Stimulated activated memory B cell treated with anti-CD40 and anti-IgM and Interleukin-4, amounts not matched to agents 10 μg/mL and 1 μg/mL and 100 μg/mL, for 72 hours (primary cell): ENCODE data around the gene C10orf105.

Experiments
- ATAC-seq: fragments of 150-1000 bp; cut with Tn5 transposase; 2 replicates; pipeline ENCODE4 v1.10.0; 2021
- H3K27ac Mint-ChIP-seq: one replicate; pipeline ENCODE4 v1.8.0; 2022; ENCODE audit warnings: mild to moderate bottlenecking, mixed read lengths
- H3K27me3 Mint-ChIP-seq: one replicate; pipeline ENCODE4 v1.8.0; 2022; ENCODE audit warnings: mixed read lengths
- H3K36me3 Mint-ChIP-seq: one replicate; pipeline ENCODE4 v1.8.0; 2022; ENCODE audit warnings: mixed read lengths
- H3K4me1 Mint-ChIP-seq: one replicate; pipeline ENCODE4 v1.8.0; 2022; ENCODE audit warnings: mixed read lengths
- H3K4me3 Mint-ChIP-seq: one replicate; pipeline ENCODE4 v1.8.0; 2022; ENCODE audit warnings: mild to moderate bottlenecking, moderate library complexity, mixed read lengths
- H3K9me3 Mint-ChIP-seq: one replicate; pipeline ENCODE4 v1.8.0; 2022; ENCODE audit warnings: mixed read lengths

The C10orf105 gene

GRCh38 chr10:71745664-71746250 lies 26.2 kb upstream of the C10orf105 start:
- H3K4me3 Mint-ChIP-seq: no peak overlapping the region
- H3K27me3 Mint-ChIP-seq: no peaks in the 10 kb centered on the region
- peaks cover 72% of the 10 kb centered on the region for H3K4me1 Mint-ChIP-seq
- peaks cover 7% of the 10 kb centered on the region for H3K36me3 Mint-ChIP-seq
- H3K27ac Mint-ChIP-seq: peak overlapping the region; percentile 90
- no peak for ATAC-seq
- H3K9me3 Mint-ChIP-seq: no peaks in the 10 kb centered on the region

DNA sequence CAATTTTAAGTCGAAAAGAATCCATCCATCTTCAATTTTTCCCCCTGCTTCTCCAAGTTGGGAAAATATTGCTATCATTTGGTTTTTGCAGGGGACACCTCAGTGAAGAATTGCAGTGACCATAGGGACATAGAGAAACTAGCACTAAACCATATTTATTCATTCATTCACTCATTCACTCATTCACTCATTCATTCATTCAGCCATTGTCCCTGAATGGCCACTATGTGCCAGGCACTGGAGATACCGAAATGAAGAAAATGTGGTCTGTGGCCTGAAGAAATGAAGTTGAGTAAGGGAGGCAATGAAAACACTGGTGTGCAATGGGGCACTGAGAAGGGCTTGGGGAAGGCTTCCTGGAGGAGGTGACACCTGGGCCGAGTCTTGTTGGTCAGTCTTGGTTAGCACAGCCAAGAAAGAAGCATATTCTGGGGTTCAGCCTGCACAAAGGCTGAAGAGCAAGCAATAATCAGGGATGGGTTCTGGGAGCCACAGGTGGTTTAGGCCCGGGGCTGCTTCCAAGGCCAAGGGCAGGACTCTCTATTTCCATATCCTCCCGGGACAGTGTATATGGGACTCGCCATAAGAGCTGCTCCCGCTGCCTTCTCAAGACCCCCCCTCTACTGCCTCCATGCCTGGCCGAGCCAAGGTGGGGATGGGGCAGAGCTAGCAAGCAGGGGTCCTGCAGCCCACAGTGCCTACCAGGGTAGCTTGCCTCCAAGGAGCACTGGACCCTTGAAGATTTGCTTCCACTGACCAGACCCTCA lies 25.5 kb upstream of the C10orf105 start:
- Mint-ChIP-seq H3K9me3 (no peaks in the 10 kb centered on the region), H3K4me1 (peaks cover 72% of the 10 kb centered on the region), H3K36me3 (peaks cover under 1% of the 10 kb centered on the region), H3K27ac (peak overlapping the region; percentile 90), H3K4me3 (no peak overlapping the region), H3K27me3 (no peaks in the 10 kb centered on the region)
- no peak for ATAC-seq

DNA sequence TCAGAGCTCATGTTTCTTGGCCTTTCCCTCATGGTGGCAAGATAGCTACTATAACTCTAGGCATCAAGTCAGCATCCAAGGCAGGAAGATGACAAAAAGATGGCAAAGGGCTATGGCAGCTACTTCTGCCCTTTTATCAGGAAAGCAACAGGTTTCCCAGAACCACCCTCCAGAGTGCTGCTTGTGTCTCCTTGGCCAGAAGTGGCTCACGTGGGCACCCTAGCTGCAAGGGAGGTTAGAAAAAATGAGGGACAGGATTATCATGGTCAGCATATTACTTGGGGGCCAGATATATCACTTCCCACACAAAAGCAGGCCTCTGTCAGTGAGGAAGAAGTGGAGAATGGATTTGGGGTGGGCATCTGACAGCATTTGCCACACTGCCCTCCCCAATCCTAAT lies 24.3 kb upstream of the C10orf105 start:
- H3K4me3 Mint-ChIP-seq: no peak overlapping the region
- H3K36me3 Mint-ChIP-seq: no peaks in the 10 kb centered on the region
- peaks cover 70% of the 10 kb centered on the region for H3K4me1 Mint-ChIP-seq
- no peaks in the 10 kb centered on the region for H3K27me3 Mint-ChIP-seq
- H3K27ac Mint-ChIP-seq: no peak overlapping the region
- H3K9me3 Mint-ChIP-seq: no peaks in the 10 kb centered on the region
- no peak for ATAC-seq

DNA sequence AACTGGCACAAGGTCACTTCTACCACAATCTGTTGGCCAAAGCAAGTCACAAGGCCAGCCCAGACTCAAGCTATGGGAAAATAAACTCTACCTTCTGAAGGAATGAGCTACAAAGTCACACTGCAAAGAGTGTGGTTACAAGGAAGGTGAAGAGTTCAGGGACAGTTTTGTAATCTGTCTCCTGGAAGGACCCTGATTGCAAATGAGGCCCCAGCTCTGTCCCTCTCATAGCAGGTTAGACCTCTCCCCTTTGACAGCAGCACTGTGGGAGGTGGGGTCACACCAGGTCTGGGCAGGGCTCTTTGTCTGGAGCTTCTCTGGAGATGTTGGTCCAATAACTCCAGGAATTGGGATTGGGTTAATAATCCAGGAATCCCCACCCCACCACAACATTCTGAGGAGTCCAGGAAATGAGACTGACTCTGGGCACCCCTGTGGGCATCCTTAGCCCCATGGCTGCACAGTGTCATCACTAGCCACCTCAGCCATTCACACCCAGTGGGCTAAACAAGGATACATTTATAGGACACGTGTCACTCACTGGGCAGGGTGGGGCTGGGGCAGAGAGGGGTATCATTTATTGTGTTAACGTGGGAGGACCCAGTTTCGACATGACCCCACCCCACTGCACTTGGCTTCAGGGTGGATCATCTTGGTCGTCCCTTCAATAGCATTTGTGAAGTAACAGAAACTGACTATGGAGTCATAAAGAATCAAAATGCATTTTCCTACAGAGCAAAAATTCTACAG lies 23.7 kb upstream of the C10orf105 start:
- H3K27me3 Mint-ChIP-seq: no peaks in the 10 kb centered on the region
- no peaks in the 10 kb centered on the region for H3K36me3 Mint-ChIP-seq
- peak overlapping the region; percentile 4 for H3K27ac Mint-ChIP-seq
- H3K9me3 Mint-ChIP-seq: no peaks in the 10 kb centered on the region
- ATAC-seq: no peak
- H3K4me1 Mint-ChIP-seq: peaks cover 65% of the 10 kb centered on the region
- H3K4me3 Mint-ChIP-seq: no peak overlapping the region

DNA sequence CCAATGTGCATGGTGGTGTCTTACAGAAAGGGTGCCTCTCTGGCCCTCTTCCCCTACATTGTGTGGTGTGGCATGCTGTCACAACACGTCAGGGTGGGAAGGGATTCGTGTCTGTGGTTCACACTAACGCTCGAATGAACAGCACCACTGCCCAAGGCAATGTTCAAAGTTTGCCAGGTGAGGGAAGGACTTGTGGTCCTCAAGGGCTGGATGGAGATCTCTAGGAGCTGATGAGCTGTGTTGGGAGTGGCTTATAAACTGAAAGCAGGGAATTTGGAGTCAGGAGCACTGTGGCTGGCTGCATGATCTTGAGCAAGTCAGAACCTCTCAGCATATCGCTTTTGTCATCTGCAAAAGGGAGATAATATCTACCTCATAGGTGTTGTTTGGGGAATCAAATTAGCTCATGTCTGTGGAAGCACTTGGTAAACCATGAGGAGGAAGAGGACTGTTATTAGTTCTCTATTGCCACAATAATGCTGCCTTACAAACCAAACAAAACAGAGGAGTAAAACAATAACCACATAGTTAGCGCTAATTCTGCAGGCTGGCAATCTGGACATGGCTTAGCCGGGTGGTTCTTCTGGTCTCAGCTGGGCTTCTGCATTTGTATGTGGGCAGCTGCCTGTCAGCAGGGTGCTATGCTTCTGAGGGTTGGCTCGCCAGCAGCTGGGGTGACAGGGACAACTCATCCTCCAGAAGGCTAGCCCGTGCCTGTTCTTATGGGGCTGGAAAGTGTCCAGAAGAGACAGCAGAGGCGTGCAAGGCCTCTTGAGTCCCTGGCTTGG lies 22.9 kb upstream of the C10orf105 start:
- Mint-ChIP-seq H3K4me3 (no peak overlapping the region), H3K36me3 (no peaks in the 10 kb centered on the region), H3K4me1 (peaks cover 65% of the 10 kb centered on the region), H3K27me3 (no peaks in the 10 kb centered on the region), H3K9me3 (no peaks in the 10 kb centered on the region), H3K27ac (peak overlapping the region; percentile 4)
- no peak for ATAC-seq

GRCh38 chr10:71741671-71742070 lies 22.1 kb upstream of the C10orf105 start:
- Mint-ChIP-seq H3K36me3 (no peaks in the 10 kb centered on the region), H3K4me3 (no peak overlapping the region), H3K27me3 (no peaks in the 10 kb centered on the region), H3K4me1 (peaks cover 65% of the 10 kb centered on the region), H3K9me3 (no peaks in the 10 kb centered on the region), H3K27ac (peak overlapping the region; percentile 4)
- ATAC-seq: no peak

GRCh38 chr10:71741029-71741428 lies 21.5 kb upstream of the C10orf105 start:
- Mint-ChIP-seq H3K27ac (peak overlapping the region; percentile 4), H3K4me3 (no peak overlapping the region), H3K4me1 (peaks cover 65% of the 10 kb centered on the region), H3K27me3 (no peaks in the 10 kb centered on the region), H3K36me3 (no peaks in the 10 kb centered on the region), H3K9me3 (no peaks in the 10 kb centered on the region)
- no peak for ATAC-seq

DNA sequence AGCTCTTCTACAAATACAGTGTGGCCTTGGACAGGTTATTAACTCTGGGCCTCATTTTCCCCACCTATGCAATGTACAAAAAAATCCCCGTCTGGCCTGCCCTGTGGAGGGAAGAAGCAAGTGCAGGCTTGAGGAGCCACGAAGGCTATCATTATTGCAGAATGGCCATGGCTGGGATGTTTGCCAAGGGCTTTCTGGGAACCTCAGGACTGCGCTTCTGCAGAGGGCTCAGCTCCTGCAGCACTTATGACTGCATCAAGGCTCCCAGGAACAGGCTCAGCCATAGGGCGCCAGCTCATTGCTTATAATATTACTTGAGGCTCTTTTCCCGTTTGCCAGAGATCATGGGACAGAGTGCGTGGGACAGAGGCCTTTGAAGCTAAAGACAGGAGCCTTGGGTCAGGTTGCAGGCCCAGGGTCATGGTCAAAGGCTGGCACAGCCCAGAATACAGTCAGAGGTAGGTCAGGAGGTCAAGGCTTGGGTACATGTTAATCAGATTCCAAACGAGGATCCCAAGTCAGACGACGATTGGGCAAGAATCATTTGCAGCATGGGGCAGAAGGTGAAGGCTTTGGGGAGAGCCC lies 20.6 kb upstream of the C10orf105 start:
- Mint-ChIP-seq H3K9me3 (no peaks in the 10 kb centered on the region), H3K36me3 (no peaks in the 10 kb centered on the region), H3K4me1 (peaks cover 69% of the 10 kb centered on the region), H3K4me3 (no peak overlapping the region), H3K27ac (peak overlapping the region; percentile 42), H3K27me3 (no peaks in the 10 kb centered on the region)
- no peak for ATAC-seq

DNA sequence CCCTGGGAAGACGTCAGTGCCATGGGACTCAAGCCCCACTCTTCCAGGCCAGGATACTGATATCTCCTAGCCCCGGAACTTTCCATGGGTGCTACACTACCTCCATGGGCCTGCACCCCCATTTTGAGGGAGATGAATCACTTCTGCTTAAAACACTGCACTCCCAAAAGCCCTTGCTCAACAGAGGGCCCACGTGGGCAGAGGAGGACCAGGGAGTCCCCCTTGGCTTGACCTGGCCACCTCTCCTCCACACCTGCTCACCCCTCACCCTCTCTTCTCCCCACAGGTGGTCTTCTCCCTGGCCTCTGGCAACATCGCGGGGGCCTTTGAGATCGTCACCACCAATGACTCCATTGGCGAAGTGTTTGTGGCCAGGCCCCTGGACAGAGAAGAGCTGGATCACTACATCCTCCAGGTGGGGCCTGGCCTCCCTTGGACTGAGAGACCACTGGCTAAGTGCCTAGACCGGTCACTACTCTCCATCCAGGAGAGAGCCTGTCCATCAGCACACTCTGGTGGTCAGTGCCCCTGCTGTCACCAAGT lies 19.9 kb upstream of the C10orf105 start:
- Mint-ChIP-seq H3K27me3 (no peaks in the 10 kb centered on the region), H3K27ac (peak overlapping the region; percentile 42), H3K9me3 (no peaks in the 10 kb centered on the region), H3K4me1 (peaks cover 77% of the 10 kb centered on the region), H3K36me3 (no peaks in the 10 kb centered on the region), H3K4me3 (no peak overlapping the region)
- ATAC-seq: no peak

DNA sequence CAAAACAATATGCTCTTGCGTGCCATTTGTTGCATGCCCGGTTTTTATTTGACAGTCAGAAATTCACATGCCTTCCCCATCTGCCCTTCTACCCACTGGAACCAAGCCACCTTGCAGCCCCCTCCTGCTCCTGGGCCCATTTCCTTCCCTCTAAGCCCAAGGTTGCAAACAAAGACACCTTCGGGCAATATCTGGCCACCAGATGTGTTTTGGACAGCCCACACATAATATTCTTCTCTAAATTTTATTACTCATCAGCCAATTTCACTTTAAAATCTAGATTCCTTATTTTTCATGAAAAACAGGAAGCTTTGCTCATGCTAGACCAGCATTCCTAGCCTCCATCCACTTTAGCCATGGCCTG lies 18.2 kb upstream of the C10orf105 start:
- no peak overlapping the region for H3K4me3 Mint-ChIP-seq

GRCh38 chr10:71737001-71737833 lies 17.6 kb upstream of the C10orf105 start:
- ATAC-seq: no peak
- Mint-ChIP-seq H3K4me1 (peaks cover 89% of the 10 kb centered on the region), H3K4me3 (no peak overlapping the region), H3K36me3 (no peaks in the 10 kb centered on the region), H3K27me3 (no peaks in the 10 kb centered on the region), H3K9me3 (no peaks in the 10 kb centered on the region), H3K27ac (peak overlapping the region; percentile 83)

More for the DNA sequence above, 18.2 kb upstream of the C10orf105 start:
- Mint-ChIP-seq H3K4me1 (peaks cover 88% of the 10 kb centered on the region), H3K27me3 (no peaks in the 10 kb centered on the region), H3K27ac (peak overlapping the region; percentile 68), H3K9me3 (no peaks in the 10 kb centered on the region), H3K36me3 (no peaks in the 10 kb centered on the region)
- ATAC-seq: no peak

DNA sequence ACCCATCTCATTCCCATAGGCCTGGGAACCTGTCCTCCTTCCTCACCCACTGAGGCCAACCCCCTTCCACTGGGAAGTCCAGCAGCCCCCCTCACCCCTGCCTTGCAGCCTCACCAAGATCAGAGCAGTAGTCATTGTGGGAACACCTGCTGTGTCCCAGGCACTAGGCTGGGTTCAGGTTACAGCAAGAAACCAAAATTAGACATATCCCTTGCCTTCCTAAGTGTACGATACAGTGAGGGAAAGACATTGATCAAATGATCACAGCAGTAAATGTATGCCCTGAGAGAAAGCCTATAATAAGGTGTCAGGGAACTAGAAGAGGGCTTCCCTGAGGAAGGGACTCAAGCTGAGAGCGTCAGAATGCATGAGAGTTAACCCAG lies 17.0 kb upstream of the C10orf105 start:
- Mint-ChIP-seq H3K27ac (peak overlapping the region; percentile 83), H3K27me3 (no peaks in the 10 kb centered on the region), H3K36me3 (no peaks in the 10 kb centered on the region), H3K4me3 (no peak overlapping the region), H3K9me3 (no peaks in the 10 kb centered on the region), H3K4me1 (peaks cover 84% of the 10 kb centered on the region)
- ATAC-seq: no peak

GRCh38 chr10:71735709-71736569 lies 16.4 kb upstream of the C10orf105 start:
- H3K4me3 Mint-ChIP-seq: no peak overlapping the region
- no peaks in the 10 kb centered on the region for H3K9me3 Mint-ChIP-seq
- ATAC-seq: peak; percentile 68
- peaks cover 78% of the 10 kb centered on the region for H3K4me1 Mint-ChIP-seq
- no peaks in the 10 kb centered on the region for H3K36me3 Mint-ChIP-seq
- no peaks in the 10 kb centered on the region for H3K27me3 Mint-ChIP-seq
- peak overlapping the region; percentile 83 for H3K27ac Mint-ChIP-seq
